ENCODE results near the gene CAP2.

GRCh38 chr6:17416806-17417205, 23.4 kb downstream of the CAP2 start:
- TF ChIP-seq CTCF (IDR thresholded peaks at IDR 0.05) = no peak
- TF ChIP-seq POLR2A (IDR thresholded peaks at IDR 0.05) = no peak
- no peak for TF ChIP-seq EP300 (IDR thresholded peaks at IDR 0.05)
